Erythroblast (primary cell): ENCODE data around the gene ZNF337.

Experiments used
- GATA1 ChIP-seq: IDR thresholded peaks from 2 replicates; pipeline ENCODE4 v1.6.1; 2011; ENCODE audit warnings: low read depth, mild to moderate bottlenecking, control low read depth, low read length, moderate library complexity
- POLR2A ChIP-seq: IDR thresholded peaks from 2 replicates; pipeline ENCODE4 v1.6.1; 2011; ENCODE audit warnings: mild to moderate bottlenecking, low read length

DNA sequence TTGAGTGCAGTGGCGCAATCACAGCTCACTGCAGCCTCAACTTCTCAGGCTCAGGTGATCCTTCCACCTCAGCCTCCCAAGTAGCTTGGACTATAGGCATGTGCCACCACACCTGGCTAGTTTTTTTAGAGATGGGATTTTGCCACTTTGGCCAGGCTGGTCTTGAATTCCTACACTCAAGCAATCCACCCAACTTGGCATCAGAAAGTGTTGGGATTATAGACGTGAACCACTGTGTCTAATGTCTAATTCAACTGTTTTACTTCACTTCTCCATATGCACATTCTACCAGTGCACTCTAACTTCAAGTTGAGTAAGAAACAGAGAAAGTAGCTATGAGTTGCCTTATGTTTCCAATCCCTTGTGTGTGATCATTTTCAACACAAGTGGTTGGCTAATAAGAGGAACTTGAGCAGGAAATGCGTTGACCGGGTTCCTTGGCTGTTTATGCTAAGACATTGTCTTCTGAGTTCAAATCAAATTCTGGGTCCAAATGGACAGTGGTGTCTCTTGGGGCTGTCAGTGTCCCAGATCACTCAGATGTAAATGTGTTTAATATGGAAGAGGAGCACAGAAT is 23.9 kb downstream of the ZNF337 start:
- no peak for TF ChIP-seq POLR2A
- TF ChIP-seq GATA1 = no peak
